ENCODE measurements around the gene MCF2L. TPM values are rescaled to one million over a fixed set of nuclear protein-coding genes. Genes with fewer than 3 reads are reported as not detected.

Gene MCF2L
- total RNA-seq, 6 experiments from 2014 or later: 9.6 to 18.4 (median 11.7) TPM

GRCh38 chr13:113049981-113050380 is 81.0 kb downstream of the MCF2L start:
- TF ChIP-seq CTCF (IDR thresholded peaks at IDR 0.05) (no peak), POLR2A (IDR thresholded peaks at IDR 0.05) (no peak)
- Histone ChIP-seq H3K4me3 (no peak overlapping the region), H3K27ac (no peak overlapping the region), H3K27me3 (no peaks in the 10 kb centered on the region), H3K36me3 (no peaks in the 10 kb centered on the region), H3K4me1 (no peaks in the 10 kb centered on the region), H3K9me3 (no peaks in the 10 kb centered on the region)
- intact Hi-C loops (cut with DNase I): loop anchor here in 1 of 2 donors (10.0 kb wide), 1 partner anchor 45 kb away; no protein-coding TSS in a partner anchor
- ATAC-seq (no peak), DNase-seq (no peak)
- WGBS (ENCODE audit: insufficient coverage, low coverage, low lambda C conversion rate, missing lambda C conversion rate): 76% methylated on average over 5 of the region's 8 CpGs

- no peak overlapping the region for H3K27ac ChIP-seq
- TF ChIP-seq CTCF (IDR thresholded peaks at IDR 0.05): no peak
- no peak for TF ChIP-seq POLR2A (IDR thresholded peaks at IDR 0.05)
- intact Hi-C loops (cut with DNase I): no loop called here
- no peak for ATAC-seq
- no peaks in the 10 kb centered on the region for H3K4me1 ChIP-seq
- H3K9me3 ChIP-seq: no peaks in the 10 kb centered on the region
- H3K36me3 ChIP-seq: no peaks in the 10 kb centered on the region
- no peaks in the 10 kb centered on the region for H3K27me3 ChIP-seq
- 60% methylated on average over 10 of the region's 48 CpGs for WGBS (ENCODE audit: insufficient coverage, low coverage, low lambda C conversion rate, missing lambda C conversion rate)
- peak in 2 of 3 donors; percentile 17 to 40 for DNase-seq
- no peak overlapping the region for H3K4me3 ChIP-seq
Measured at GRCh38 chr13:113050734-113051431, 81.9 kb downstream of the MCF2L start.

- no peak overlapping the region for H3K27ac ChIP-seq
- intact Hi-C loops (cut with DNase I): no loop called here
- ATAC-seq (no peak), DNase-seq (peak in 1 of 3 donors; percentile 19)
- TF ChIP-seq CTCF (IDR thresholded peaks at IDR 0.05) (no peak), POLR2A (IDR thresholded peaks at IDR 0.05) (no peak)
- no peaks in the 10 kb centered on the region for H3K27me3 ChIP-seq
- 80% methylated on average over 6 of the region's 14 CpGs for WGBS (ENCODE audit: insufficient coverage, low coverage, low lambda C conversion rate, missing lambda C conversion rate)
- no peak overlapping the region for H3K4me3 ChIP-seq
- no peaks in the 10 kb centered on the region for H3K36me3 ChIP-seq
- no peaks in the 10 kb centered on the region for H3K4me1 ChIP-seq
- H3K9me3 ChIP-seq: no peaks in the 10 kb centered on the region
Measured at GRCh38 chr13:113051641-113052040, 82.6 kb downstream of the MCF2L start.

- Histone ChIP-seq H3K9me3 (no peaks in the 10 kb centered on the region), H3K4me3 (no peak overlapping the region), H3K27ac (no peak overlapping the region), H3K4me1 (no peaks in the 10 kb centered on the region), H3K36me3 (no peaks in the 10 kb centered on the region), H3K27me3 (no peaks in the 10 kb centered on the region)
- peak in 1 of 3 donors; percentile 10 for DNase-seq
- intact Hi-C loops (cut with DNase I): no loop called here
- WGBS (ENCODE audit: insufficient coverage, low coverage, low lambda C conversion rate, missing lambda C conversion rate): 63% methylated on average over 2 of the region's 16 CpGs
- TF ChIP-seq CTCF (IDR thresholded peaks at IDR 0.05) (no peak), POLR2A (IDR thresholded peaks at IDR 0.05) (no peak)
- ATAC-seq: no peak
Measured at GRCh38 chr13:113052206-113052605, 83.2 kb downstream of the MCF2L start.
